NCI-H1930 (cell line): Measurements from ENCODE around the gene RWDD4.
"Not testable (repeated sequence)": the region's sequence is repeated elsewhere in the genome, so short reads cannot be mapped to it uniquely, and the experiment has no call there.

ENCODE experiments used
- DNase-seq, 2 experiments: peaks; one replicate each; lab custom pipeline; 2025; lab: John Stamatoyannopoulos, UW

RWDD4 gene

GRCh38 chr4:183635741-183636140 is 23.2 kb downstream of the RWDD4 start:
- DNase-seq: no peak

GRCh38 chr4:183635321-183635720 is 23.7 kb downstream of the RWDD4 start:
- DNase-seq: no peak

GRCh38 chr4:183633476-183634400 is 25.2 kb downstream of the RWDD4 start:
- DNase-seq: no peak

- DNase-seq: no peak
These were observed 26.3 kb downstream of the RWDD4 start for GRCh38 chr4:183632689-183633088.

GRCh38 chr4:183631577-183632198 is 27.3 kb downstream of the RWDD4 start:
- DNase-seq: no peak

- no peak for DNase-seq
These were observed 30.9 kb downstream of the RWDD4 start for GRCh38 chr4:183627979-183628588.

- not testable (repeated sequence) for DNase-seq
These were observed 31.7 kb downstream of the RWDD4 start for GRCh38 chr4:183627286-183627685.

GRCh38 chr4:183626168-183626567 is 32.8 kb downstream of the RWDD4 start:
- DNase-seq: no peak

- no peak for DNase-seq
These were observed 34.4 kb downstream of the RWDD4 start for GRCh38 chr4:183624548-183624947.

GRCh38 chr4:183621875-183622274 is 37.1 kb downstream of the RWDD4 start:
- no peak for DNase-seq

GRCh38 chr4:183620421-183620820 is 38.6 kb downstream of the RWDD4 start:
- DNase-seq: no peak

- DNase-seq: no peak
These were observed 40.3 kb downstream of the RWDD4 start for GRCh38 chr4:183618681-183619080.

GRCh38 chr4:183617075-183617474 is 41.9 kb downstream of the RWDD4 start:
- DNase-seq: no peak

- no peak for DNase-seq
These were observed 46.4 kb downstream of the RWDD4 start for GRCh38 chr4:183612329-183613250.

- no peak for DNase-seq
These were observed 47.7 kb downstream of the RWDD4 start for GRCh38 chr4:183611210-183611830.

GRCh38 chr4:183610613-183611012 is 48.4 kb downstream of the RWDD4 start:
- no peak for DNase-seq

- DNase-seq: no peak
These were observed 49.0 kb downstream of the RWDD4 start for GRCh38 chr4:183610033-183610432.

GRCh38 chr4:183609151-183609550 is 49.8 kb downstream of the RWDD4 start:
- no peak for DNase-seq

GRCh38 chr4:183607894-183608293 is 51.1 kb downstream of the RWDD4 start:
- no peak for DNase-seq

- no peak for DNase-seq
These were observed 56.4 kb downstream of the RWDD4 start for GRCh38 chr4:183602557-183603027.

GRCh38 chr4:183601381-183601780 is 57.6 kb downstream of the RWDD4 start:
- DNase-seq: no peak
